HG03378 (cell line): ENCODE results near the gene MPHOSPH10.
"Not testable (repeated sequence)": the region's sequence is repeated elsewhere in the genome, so short reads cannot be mapped to it uniquely, and the experiment has no call there.

Source experiments
- ATAC-seq: cut with Tn5 transposase; IDR thresholded peaks from one replicate; pipeline ENCODE4 v1.9.1; 2021; ENCODE audit warnings: mild to moderate bottlenecking, moderate library complexity; ENCODE audit not compliant: unreplicated experiment

Gene MPHOSPH10

GRCh38 chr2:71130152-71130904 lies at the start of gene MPHOSPH10, which contains the start of gene MCEE:
TSS of gene MPHOSPH10 (plus strand) at chr2:71130634. CDS start at chr2:71130666, 32 bp downstream.
TSS of gene MCEE (minus strand) at chr2:71130229. CDS start at chr2:71130219, 10 bp downstream.
- ATAC-seq, result peak; percentile 89

- peak; percentile 74 for ATAC-seq
These were observed 47.8 kb upstream of the MPHOSPH10 start for GRCh38 chr2:71082402-71083252.

- ATAC-seq, result not testable (repeated sequence)
These were observed 47.1 kb upstream of the MPHOSPH10 start for GRCh38 chr2:71083297-71083696.

GRCh38 chr2:71083752-71084312 lies 46.6 kb upstream of the MPHOSPH10 start:
- ATAC-seq, result not testable (repeated sequence)

GRCh38 chr2:71085325-71086003 lies 45.0 kb upstream of the MPHOSPH10 start:
- ATAC-seq, result not testable (repeated sequence)

GRCh38 chr2:71089475-71089874 lies 41.0 kb upstream of the MPHOSPH10 start:
- ATAC-seq, result not testable (repeated sequence)

GRCh38 chr2:71091808-71092207 lies 38.6 kb upstream of the MPHOSPH10 start:
- ATAC-seq, result not testable (repeated sequence)

- not testable (repeated sequence) for ATAC-seq
These were observed 37.8 kb upstream of the MPHOSPH10 start for GRCh38 chr2:71092491-71093260.

- no peak for ATAC-seq
These were observed 30.1 kb upstream of the MPHOSPH10 start for GRCh38 chr2:71100195-71100964.

- no peak for ATAC-seq
These were observed 28.8 kb upstream of the MPHOSPH10 start for GRCh38 chr2:71101656-71102055.

- no peak for ATAC-seq
These were observed 27.3 kb upstream of the MPHOSPH10 start for GRCh38 chr2:71102981-71103681.

- no peak for ATAC-seq
These were observed 26.6 kb upstream of the MPHOSPH10 start for GRCh38 chr2:71103809-71104208.

- not testable (repeated sequence) for ATAC-seq
These were observed 24.0 kb upstream of the MPHOSPH10 start for GRCh38 chr2:71106463-71106862.

GRCh38 chr2:71108091-71108490 lies 22.3 kb upstream of the MPHOSPH10 start:
- no peak for ATAC-seq

- no peak for ATAC-seq
These were observed 16.6 kb upstream of the MPHOSPH10 start for GRCh38 chr2:71113843-71114242.

- ATAC-seq, result no peak
These were observed 13.4 kb upstream of the MPHOSPH10 start for GRCh38 chr2:71117063-71117462.

- no peak for ATAC-seq
These were observed 10.2 kb upstream of the MPHOSPH10 start for GRCh38 chr2:71120195-71120594.

GRCh38 chr2:71121479-71121878 lies 9.0 kb upstream of the MPHOSPH10 start:
- no peak for ATAC-seq
